T follicular helper cell (primary cell): ENCODE data around the gene ATAD3A.

Experiments used
- DNase-seq: peaks from one replicate; pipeline ENCODE4 v3.0.0-alpha.2; 2020; ENCODE audit warnings: low read depth

The ATAD3A gene

DNA sequence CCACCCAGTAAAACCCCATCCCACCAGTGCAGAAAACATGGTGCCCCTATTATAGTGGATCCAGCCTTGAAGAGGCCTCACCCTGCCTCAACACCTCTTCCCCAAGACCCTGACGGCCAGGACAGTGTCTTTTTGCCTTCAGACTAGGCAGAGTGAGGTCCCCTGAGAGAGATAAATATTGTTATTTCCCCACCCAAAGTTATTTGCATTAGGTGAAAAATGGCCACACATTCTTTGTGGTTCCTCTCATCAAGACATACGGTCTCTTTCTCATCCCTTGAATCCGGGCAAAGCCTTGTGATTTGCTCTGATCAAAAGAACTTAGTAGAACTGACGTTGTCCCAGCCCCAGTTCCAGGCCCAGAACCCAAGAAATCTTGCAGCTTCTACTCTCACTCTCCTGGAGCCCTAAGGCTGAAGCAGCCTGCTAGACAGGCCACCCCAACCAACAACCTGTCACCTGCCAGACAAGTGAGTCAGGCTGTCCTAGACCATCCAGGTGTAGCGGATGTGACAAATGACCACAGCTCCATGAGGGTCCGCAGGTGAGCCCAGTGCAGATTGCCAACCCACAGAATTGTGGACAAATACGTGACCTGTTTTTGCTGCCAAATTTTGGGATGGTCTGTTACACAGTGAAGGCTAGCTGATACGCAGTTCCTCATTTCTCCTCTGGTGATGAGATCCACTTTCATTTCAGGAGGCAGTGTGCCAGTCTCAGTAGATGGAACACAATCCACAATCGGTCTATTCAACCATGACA lies 70.8 kb downstream of the ATAD3A start:
- DNase-seq = no peak

DNA sequence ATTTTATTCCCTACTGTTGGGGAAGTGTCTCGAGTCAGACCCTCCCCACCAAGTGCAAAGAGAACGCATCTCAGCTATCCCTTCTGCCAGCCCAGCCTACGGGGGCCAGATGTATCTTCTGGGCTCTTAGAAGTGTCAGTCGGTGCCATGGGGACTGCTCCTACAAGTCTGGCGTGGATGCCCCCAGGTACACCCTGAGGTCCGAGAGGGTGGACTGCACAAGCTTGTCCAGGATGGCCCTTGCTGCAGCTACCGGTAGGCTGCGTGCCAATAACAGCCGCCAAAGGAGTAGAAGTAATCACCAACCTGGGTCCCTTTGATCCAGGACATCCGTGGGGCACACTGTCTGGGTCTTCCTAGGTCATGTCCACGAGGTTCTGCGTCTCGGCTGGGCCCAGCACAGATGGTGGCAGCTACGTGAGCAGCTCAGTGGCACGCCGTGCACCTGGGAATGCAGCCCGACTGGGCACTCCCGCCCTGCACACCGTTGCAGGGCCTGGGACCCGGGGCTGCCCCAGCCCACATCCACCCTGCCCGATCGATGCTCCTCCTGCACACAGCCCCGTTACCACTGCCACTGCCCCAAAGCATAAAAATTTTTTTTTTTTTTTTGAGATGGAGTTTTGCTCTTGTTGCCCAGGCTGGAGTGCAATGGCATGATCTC lies 71.5 kb downstream of the ATAD3A start:
- no peak for DNase-seq
